HepG2 (cell line): ENCODE measurements around the gene MIDN.
A peak's percentile ranks its signal among the peaks of the same experiment; 100 is the strongest.

Source experiments
- ATF1 ChIP-seq: IDR thresholded peaks from 2 replicates; pipeline ENCODE4 v1.6.1; 2016; ENCODE audit warnings: mild to moderate bottlenecking, control low read depth
- BRCA1 ChIP-seq: sonication (generic); formaldehyde crosslinking; IDR thresholded peaks from 2 replicates; pipeline ENCODE4 v1.4.0; 2020; ENCODE audit warnings: missing genetic modification reagents
- CHD4 ChIP-seq: fragments of 200-600 bp; sonication (generic); IDR thresholded peaks from 2 replicates; pipeline ENCODE4 v1.7.0; 2017; ENCODE audit warnings: mild to moderate bottlenecking, low read length, borderline replicate concordance
- FOXP1 ChIP-seq, 2 experiments: fragments of 450-650 bp in 1 of 2; IDR thresholded peaks; 2 replicates each; pipeline ENCODE4 v1.6.1; 2017 to 2018; ENCODE audit warnings: antibody characterized with exemption in 1 of 2
- KDM5B ChIP-seq: sonication (generic); formaldehyde crosslinking; IDR thresholded peaks from 2 replicates; pipeline ENCODE4 v1.4.0; 2020; ENCODE audit warnings: missing genetic modification reagents, mild to moderate bottlenecking, borderline replicate concordance
- NR2C2 ChIP-seq: sonication (generic); formaldehyde crosslinking; IDR thresholded peaks from 2 replicates; pipeline ENCODE4 v1.4.0; 2020; ENCODE audit warnings: missing genetic modification reagents, mild to moderate bottlenecking, moderate library complexity, borderline replicate concordance
- POGK ChIP-seq: sonication (generic); formaldehyde crosslinking; conservative IDR thresholded peaks from 2 replicates; pipeline ENCODE4 v1.8.0; 2022; ENCODE audit warnings: mild to moderate bottlenecking, moderate library complexity, missing genetic modification reagents
- ZKSCAN1 ChIP-seq: fragments of 150-350 bp; IDR thresholded peaks from 2 replicates; pipeline ENCODE4 v1.6.1; 2014; ENCODE audit warnings: low read length
- ZNF124 ChIP-seq: sonication (generic); formaldehyde crosslinking; IDR thresholded peaks from 2 replicates; pipeline ENCODE4 v1.4.0; 2020; ENCODE audit warnings: missing genetic modification reagents
- TF ChIP-seq, protein P1 (sequence below): sonication (generic); formaldehyde crosslinking; IDR thresholded peaks from 2 replicates; pipeline ENCODE4 v1.5.0; 2020; ENCODE audit warnings: mild to moderate bottlenecking, missing genetic modification reagents, moderate library complexity

GRCh38 chr19:1283207-1283916 is 35.0 kb downstream of the MIDN start:
- TF ChIP-seq FOXP1 (IDR thresholded peaks at IDR 0.05) (no peak), FOXP1 (CRISPR knock-in tag; IDR thresholded peaks at IDR 0.05) (no peak), NR2C2 (CRISPR knock-in tag) (peak; percentile 88), ZKSCAN1 (no peak), ATF1 (CRISPR knock-in tag) (no peak), BRCA1 (CRISPR knock-in tag) (no peak), POGK (0 out of 2 replicates have a peak, but pooled peaks have one; percentile 45), CHD4 (no peak), KDM5B (CRISPR knock-in tag) (no peak), ZNF124 (CRISPR knock-in tag) (no peak)
- TF ChIP-seq, protein P1, sequence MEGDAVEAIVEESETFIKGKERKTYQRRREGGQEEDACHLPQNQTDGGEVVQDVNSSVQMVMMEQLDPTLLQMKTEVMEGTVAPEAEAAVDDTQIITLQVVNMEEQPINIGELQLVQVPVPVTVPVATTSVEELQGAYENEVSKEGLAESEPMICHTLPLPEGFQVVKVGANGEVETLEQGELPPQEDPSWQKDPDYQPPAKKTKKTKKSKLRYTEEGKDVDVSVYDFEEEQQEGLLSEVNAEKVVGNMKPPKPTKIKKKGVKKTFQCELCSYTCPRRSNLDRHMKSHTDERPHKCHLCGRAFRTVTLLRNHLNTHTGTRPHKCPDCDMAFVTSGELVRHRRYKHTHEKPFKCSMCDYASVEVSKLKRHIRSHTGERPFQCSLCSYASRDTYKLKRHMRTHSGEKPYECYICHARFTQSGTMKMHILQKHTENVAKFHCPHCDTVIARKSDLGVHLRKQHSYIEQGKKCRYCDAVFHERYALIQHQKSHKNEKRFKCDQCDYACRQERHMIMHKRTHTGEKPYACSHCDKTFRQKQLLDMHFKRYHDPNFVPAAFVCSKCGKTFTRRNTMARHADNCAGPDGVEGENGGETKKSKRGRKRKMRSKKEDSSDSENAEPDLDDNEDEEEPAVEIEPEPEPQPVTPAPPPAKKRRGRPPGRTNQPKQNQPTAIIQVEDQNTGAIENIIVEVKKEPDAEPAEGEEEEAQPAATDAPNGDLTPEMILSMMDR, result no peak; the same call in 1 of the 2 replicates
